Nephron (organoid): Measurements from ENCODE around the gene APOBR.
"Not testable (repeated sequence)": the region's sequence is repeated elsewhere in the genome, so short reads cannot be mapped to it uniquely, and the experiment has no call there.

Experiments
- H3K27ac Mint-ChIP-seq, 3 experiments: 2 replicates each; pipeline ENCODE4 v1.8.0; 2020; ENCODE audit warnings: mixed read lengths in 3 of 3, mild to moderate bottlenecking in 2 of 3, moderate library complexity in 1 of 3
- H3K27me3 Mint-ChIP-seq: 2 replicates; pipeline ENCODE4 v1.8.0; 2021; ENCODE audit warnings: low read depth, mild to moderate bottlenecking, moderate library complexity, mixed read lengths
- H3K36me3 Mint-ChIP-seq: 2 replicates; pipeline ENCODE4 v1.8.0; 2020; ENCODE audit warnings: low read depth, mixed read lengths
- H3K4me1 Mint-ChIP-seq: 2 replicates; pipeline ENCODE4 v1.8.0; 2020; ENCODE audit warnings: mixed read lengths
- H3K4me3 Mint-ChIP-seq, 3 experiments: 2 replicates each; pipeline ENCODE4 v1.8.0; 2020; ENCODE audit warnings: mild to moderate bottlenecking in 3 of 3, mixed read lengths in 3 of 3, moderate library complexity in 2 of 3
- H3K9me3 Mint-ChIP-seq: 2 replicates; pipeline ENCODE4 v1.8.0; 2020; ENCODE audit warnings: mixed read lengths
- CTCF ChIP-seq, 3 experiments: fragments of 200-600 bp; sonication (generic); IDR thresholded peaks; one replicate each; pipeline ENCODE4 v1.5.0; 2021; ENCODE audit warnings: antibody characterized with exemption in 3 of 3; ENCODE audit not compliant: unreplicated experiment in 3 of 3

APOBR gene

GRCh38 chr16:28522792-28523191 lies 28.3 kb downstream of the APOBR start:
- TF ChIP-seq CTCF (IDR thresholded peaks at IDR 0.05; ENCODE audit: unreplicated experiment in 3 of 3) = no peak
- Mint-ChIP-seq H3K27ac (no peak overlapping the region), H3K27me3 (peaks cover 3% of the 10 kb centered on the region), H3K4me1 (no peaks in the 10 kb centered on the region), H3K4me3 (no peak overlapping the region), H3K36me3 (no peaks in the 10 kb centered on the region), H3K9me3 (peaks cover 3% of the 10 kb centered on the region)

DNA sequence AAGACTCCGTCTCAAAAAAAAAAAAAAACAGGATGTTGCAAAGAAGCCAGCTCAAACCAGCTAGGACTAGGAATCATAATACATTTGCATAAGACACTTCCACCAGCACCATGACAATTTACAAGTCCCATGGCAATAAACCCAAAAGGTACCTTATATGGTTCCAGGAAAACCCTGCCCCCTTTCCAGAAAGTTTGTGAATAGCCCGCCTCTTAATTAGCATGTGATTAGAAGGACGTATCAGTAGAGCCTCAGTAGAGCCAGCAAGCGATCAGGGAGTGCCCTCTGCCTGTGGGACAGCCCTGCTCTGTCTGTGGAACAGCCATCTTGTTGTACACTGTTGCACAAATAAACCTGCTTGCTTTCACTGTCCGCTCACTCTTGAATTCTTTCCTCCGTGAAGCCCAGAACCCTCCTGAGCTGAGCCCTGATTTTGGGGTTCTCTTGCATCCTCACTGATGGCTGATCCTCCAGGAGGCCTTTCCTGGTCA lies 30.3 kb downstream of the APOBR start:
- TF ChIP-seq CTCF (IDR thresholded peaks at IDR 0.05; ENCODE audit: unreplicated experiment in 3 of 3) = no peak
- Mint-ChIP-seq H3K27me3 (peaks cover 3% of the 10 kb centered on the region), H3K4me3 (no peak overlapping the region), H3K4me1 (no peaks in the 10 kb centered on the region), H3K9me3 (peaks cover 3% of the 10 kb centered on the region), H3K36me3 (no peaks in the 10 kb centered on the region), H3K27ac (no peak overlapping the region)

DNA sequence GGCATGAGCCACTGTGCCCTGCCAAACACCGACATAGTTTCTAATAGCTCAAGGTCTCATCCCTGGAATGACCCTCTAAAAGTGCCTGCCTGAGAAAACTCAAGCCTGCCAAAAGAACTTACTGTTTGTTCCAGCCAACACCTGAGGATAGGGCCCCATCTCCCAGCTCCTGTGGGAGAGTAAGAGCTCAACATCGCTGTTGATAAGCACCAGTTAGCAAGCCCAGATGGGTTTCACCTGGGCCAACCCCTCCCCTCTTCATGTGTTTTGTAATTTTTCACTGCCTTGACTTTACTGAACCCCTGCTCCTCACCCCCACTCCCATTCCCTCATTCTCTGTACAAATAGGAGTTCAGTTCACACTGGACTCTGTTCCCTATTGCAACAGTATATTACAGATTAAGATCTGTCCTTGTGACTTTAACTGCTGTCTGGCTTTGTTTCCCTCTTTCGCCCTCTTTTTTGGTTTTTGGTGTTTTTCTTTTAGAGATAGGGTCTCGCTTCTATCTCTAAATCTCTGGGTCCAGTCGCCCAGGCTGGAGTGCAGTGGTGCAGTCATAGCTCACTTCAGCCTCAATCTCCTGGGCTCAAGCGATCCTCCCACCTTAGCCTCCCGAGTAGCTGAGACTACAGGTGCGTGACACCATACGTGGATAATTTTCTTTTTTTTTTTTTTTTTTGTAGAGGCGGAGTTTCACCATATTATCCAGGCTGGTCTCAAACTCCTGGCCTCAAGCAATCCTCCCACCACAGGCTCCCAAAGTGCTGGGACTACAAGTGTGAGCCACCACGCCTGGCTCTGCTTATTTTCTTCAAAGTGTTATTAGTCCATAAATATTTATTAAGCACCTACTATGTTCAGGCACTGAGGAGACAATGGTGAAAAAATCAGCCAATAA lies 32.0 kb downstream of the APOBR start:
- peak overlapping the region in 1 of 3 experiments; percentile 14 for H3K27ac Mint-ChIP-seq
- H3K4me3 Mint-ChIP-seq = no peak overlapping the region
- no peaks in the 10 kb centered on the region for H3K4me1 Mint-ChIP-seq
- no peaks in the 10 kb centered on the region for H3K36me3 Mint-ChIP-seq
- TF ChIP-seq CTCF (IDR thresholded peaks at IDR 0.05; ENCODE audit: unreplicated experiment in 3 of 3) = no peak
- H3K27me3 Mint-ChIP-seq = no peaks in the 10 kb centered on the region
- peaks cover 3% of the 10 kb centered on the region for H3K9me3 Mint-ChIP-seq

GRCh38 chr16:28527100-28527785 lies 32.8 kb downstream of the APOBR start:
- not testable (repeated sequence) for H3K4me3 Mint-ChIP-seq, H3K4me1 Mint-ChIP-seq, H3K27ac Mint-ChIP-seq, H3K9me3 Mint-ChIP-seq, H3K27me3 Mint-ChIP-seq, H3K36me3 Mint-ChIP-seq

GRCh38 chr16:28527985-28528384 lies 33.5 kb downstream of the APOBR start:
- Mint-ChIP-seq H3K9me3 (peaks cover 3% of the 10 kb centered on the region), H3K4me3 (no peak overlapping the region), H3K36me3 (no peaks in the 10 kb centered on the region), H3K4me1 (peaks cover 5% of the 10 kb centered on the region), H3K27ac (no peak overlapping the region), H3K27me3 (no peaks in the 10 kb centered on the region)
- TF ChIP-seq CTCF (IDR thresholded peaks at IDR 0.05; ENCODE audit: unreplicated experiment in 3 of 3) = no peak

DNA sequence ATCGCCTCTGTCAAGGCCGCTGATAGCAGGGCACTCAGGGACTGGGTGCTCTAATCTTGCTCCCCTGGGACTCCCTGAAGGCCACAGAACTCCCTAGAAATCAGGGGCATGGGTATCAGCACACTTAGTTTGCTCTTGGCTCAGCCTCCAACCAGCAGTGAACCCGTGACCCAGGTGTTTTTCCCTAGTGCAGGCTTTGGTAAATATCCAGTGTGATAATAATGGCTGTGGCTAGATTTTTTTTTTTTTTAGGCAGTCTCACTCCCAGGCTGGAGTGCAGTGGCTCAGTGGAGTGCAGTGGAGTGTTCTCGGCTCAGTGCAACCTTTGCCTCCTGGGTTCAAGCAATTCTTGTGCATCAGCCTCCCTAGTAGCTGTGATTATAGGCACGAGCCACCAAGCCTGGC lies 34.0 kb downstream of the APOBR start:
- H3K9me3 Mint-ChIP-seq = peaks cover 3% of the 10 kb centered on the region
- peaks cover 5% of the 10 kb centered on the region for H3K4me1 Mint-ChIP-seq
- TF ChIP-seq CTCF (IDR thresholded peaks at IDR 0.05; ENCODE audit: unreplicated experiment in 3 of 3) = no peak

More for the DNA sequence above, 34.0 kb downstream of the APOBR start:
- Mint-ChIP-seq H3K4me3 (no peak overlapping the region), H3K27me3 (no peaks in the 10 kb centered on the region), H3K27ac (no peak overlapping the region), H3K36me3 (no peaks in the 10 kb centered on the region)
